Measurements from ENCODE around the gene LONRF2.

- no peak for TF ChIP-seq POLR2A (IDR thresholded peaks at IDR 0.05; ENCODE audit: low read depth)
- no peak for TF ChIP-seq CTCF (IDR thresholded peaks at IDR 0.05)
- TF ChIP-seq EP300 (IDR thresholded peaks at IDR 0.05): no peak
- no peak for TF ChIP-seq POLR2AphosphoS5 (IDR thresholded peaks at IDR 0.05)
Measured at GRCh38 chr2:100265226-100265625, 57.1 kb downstream of the LONRF2 start.

Measured in esophagus muscularis mucosa (tissue), 4 donors.